ENCODE data around the gene BEST4.

DNA sequence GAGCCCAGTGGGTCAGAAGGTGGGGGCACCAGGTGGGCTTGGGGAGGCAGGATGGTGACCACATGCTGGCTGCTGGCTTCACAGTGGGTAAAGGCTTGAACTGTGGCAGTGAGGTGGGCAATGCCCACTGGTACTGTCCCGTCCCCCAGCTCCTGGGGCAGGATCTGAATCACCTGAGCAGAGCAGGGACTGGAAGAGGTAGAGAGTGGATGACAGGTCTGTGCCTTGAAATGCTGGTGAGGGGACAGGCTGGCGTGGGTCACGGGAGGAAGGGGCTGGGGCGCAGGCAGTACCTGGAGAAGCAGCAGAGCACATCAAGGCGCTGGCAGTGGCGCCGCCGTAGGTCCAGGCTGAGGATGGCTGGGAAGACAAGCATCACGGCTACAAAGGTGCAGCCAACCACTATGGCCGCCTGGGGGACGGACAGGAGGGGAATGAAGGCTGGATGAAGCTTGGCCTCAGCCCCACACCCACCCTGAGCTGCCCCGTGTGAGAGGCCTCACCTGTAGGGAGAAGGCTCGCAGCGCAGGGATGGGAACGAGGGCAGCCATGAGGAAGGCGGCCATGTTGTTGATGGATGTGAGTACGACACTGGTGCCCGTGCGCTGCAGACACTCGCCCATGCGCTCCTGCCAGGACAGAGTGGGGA lies 40.2 kb upstream of the BEST4 start:
- TF ChIP-seq POLR2A (IDR thresholded peaks at IDR 0.05): no peak
- no peak for TF ChIP-seq CTCF (IDR thresholded peaks at IDR 0.05)
